HuH-7.5 (cell line): ENCODE results near the gene EMC9.

Source experiments
- DNase-seq: peaks from one replicate; pipeline ENCODE4 v3.0.0; 2011; ENCODE audit warnings: low spot score

The EMC9 gene

DNA sequence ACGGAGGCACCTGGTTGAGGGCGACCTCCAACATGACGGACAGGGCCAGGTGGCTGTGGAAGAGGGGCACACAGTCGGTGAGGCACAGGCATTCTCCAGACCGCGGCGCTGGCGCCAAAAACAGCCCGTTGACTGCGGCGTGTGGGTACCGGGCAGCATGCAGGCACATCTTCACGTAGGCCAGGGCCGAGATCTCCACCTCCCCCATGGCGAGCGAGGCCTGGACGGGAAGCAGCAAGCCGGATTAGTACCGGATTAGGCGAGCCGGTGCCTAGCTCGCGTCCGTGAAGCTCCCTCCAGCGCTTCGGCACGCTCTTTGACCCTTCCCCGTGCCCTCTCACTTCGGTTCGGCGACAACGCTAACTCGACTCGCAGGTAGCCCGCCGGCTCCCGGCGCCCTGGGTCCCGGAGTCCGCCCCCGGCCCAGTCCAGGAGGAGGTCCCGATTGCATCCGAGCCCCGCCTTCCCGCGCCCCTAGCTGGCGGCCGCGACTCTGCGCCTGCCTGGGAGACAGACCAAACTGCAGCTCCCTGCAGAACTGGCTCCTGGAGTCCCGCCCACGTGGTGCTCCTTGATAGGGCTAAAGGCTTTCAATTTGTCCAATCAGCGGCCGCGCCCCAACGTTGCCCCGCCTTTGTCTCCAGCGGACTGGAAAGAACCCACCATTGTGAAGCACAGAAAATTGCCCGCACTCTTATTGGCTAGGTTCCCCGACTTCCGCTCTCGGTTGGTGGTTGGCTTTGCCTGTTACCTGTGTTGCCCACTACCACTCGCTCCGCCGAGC is at the start of gene EMC9:
EMC9 (minus strand) TSS at position 495 of the 784 bp plus-strand sequence; CDS start at position 208, 287 bp downstream.
- DNase-seq: peak; percentile 98

- no peak for DNase-seq
Measured at GRCh38 chr14:24190416-24190815, 49.0 kb upstream of the EMC9 start.

- DNase-seq: no peak
Measured at GRCh38 chr14:24189460-24189859, 48.1 kb upstream of the EMC9 start.

DNA sequence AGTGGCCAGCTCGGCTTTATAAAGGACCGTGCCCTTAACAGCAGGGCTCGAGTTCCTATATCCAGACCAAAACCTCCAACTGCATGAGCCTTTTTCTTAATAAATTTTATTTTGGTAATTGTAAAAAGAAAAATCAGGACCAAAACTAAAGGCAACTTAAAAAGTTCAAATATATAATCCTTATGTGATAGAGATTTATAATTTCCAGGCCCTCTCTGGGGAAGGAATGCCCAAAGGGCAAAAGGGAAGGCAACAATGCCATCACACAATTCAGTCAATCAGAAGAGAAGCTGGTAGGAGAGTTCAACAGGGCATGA is 47.6 kb upstream of the EMC9 start:
- DNase-seq: no peak

GRCh38 chr14:24188251-24189058 is 47.1 kb upstream of the EMC9 start, which contains the start of gene IPO4:
Gene IPO4 (minus strand): TSS chr14:24188816. CDS start chr14:24188787, 29 bp downstream.
- peak; percentile 98 for DNase-seq

GRCh38 chr14:24187539-24187915 is 46.1 kb upstream of the EMC9 start:
- DNase-seq: no peak

- DNase-seq: no peak
Measured at GRCh38 chr14:24186831-24187538, 45.6 kb upstream of the EMC9 start.

DNA sequence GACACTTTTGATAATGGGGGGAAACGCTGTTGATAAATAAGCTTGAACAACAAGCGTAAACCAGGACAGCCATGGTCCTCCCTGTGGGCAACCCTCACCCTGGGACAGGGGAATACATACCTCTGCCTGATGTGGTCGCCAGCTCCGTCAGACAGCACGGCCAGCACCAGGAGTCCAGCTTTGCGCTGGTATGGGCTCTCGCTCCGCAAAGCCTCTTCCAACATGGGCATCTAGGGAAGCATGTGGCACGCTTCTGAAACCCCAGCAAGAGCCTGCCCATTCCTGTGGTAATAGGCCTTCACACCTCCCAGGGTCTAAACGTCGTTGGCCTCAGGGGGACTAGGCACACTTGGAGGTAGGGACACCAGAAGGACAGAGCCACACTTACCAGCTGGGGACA is 44.4 kb upstream of the EMC9 start:
- no peak for DNase-seq

- DNase-seq: no peak
Measured at GRCh38 chr14:24185026-24185425, 43.6 kb upstream of the EMC9 start.

DNA sequence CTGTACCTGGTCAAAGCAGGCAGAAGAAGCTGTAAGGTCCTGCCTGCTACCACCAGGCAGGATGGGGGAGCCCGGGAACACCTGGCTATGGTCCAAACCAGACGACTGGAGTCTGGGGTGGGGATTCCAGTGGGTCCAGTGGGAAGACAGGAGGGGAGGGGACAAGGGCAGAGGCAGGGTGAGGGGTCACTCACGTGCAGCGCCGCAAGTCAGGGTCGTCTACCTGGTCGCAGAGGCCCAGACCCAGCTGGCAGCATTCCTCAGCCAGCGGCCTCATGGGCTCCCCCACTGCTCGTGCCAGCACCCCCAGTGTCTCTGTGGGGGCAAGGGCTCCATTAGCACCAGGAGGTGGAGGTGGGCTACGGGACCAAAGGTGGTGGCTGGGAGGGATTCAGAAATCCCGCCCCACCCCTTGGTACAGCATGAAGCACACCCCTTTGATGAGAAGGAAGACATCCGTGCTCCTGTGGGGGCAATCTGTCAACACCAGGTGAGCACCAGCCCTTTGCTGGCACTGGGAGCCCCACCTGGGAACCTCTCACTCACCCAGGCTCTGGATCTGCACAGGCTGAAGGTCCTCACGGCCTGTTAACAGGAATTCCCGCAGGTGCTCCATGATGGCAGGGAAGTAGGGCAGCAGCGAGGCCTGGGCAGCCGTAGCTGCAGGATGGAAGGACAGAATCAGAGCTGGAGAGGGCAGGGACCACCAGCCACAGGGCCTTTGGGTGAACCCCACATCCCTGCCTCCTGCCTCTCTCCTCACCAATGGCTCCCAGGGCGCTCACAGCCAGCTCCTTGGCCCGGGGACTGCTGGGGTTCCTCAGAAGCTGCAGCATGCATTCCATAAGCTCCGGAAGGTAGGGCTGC is 42.9 kb upstream of the EMC9 start:
- no peak for DNase-seq

DNA sequence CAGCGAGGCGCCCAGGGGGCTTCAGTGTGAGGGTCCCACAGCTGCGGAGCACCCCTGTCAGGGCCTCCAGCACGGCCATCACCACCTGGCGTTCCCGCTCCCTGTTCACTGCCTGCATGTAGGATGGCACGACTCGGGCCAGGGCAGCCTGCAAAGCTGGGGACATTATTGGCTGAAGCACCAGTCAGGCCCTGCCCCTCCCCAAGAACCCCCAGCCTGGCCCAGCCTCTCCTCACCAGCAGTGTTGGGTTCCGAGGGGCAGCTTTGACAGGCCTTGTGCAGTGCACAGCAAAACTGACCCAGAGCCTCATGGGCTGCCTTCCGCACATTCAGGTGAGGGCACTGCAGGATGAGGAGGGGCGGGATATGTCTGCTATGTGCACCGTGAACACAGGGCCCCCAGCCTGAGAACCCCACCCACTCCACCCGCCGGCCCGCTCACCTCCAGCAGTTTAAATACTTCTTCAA is 41.7 kb upstream of the EMC9 start:
- DNase-seq: no peak

DNA sequence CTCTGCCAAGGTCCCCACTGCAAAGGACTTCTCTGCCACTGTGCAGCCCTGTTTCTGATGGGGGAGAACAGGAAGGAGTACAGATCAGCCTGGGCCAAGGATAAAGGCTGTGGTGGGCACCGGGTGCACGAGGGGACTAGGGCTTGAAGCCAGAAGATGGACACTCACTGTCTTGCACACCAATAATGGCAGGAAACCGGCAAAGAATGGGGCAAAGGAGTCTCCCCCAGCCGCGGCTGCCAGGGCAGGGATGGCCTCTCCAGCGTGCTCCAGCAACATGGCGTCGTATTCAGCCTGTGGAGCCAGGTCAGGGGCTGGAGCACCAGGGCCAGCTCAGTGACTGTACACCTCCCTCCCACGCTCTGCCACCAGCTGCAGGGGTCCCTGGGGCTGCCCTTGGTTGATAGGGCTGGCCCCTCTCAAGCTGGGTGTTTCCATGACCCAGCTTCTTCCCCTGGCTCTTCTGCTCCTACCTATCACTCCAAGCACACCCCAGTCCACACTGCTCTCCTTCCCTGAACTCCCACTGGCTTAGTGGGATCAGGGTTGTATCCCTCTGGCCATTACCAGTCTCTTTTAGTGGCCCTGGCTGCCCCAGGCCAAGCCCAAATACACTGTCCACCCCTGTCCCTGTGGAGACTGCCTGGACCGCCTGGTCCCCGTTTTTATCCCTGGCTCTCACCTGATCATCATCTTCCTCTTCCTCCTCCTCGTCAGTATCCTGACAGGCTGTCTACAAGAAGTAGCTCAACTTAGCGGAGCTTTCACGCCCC is 40.9 kb upstream of the EMC9 start:
- no peak for DNase-seq

GRCh38 chr14:24181371-24182077 is 40.1 kb upstream of the EMC9 start:
- no peak for DNase-seq

GRCh38 chr14:24179961-24180796 is 38.8 kb upstream of the EMC9 start:
- DNase-seq: no peak

DNA sequence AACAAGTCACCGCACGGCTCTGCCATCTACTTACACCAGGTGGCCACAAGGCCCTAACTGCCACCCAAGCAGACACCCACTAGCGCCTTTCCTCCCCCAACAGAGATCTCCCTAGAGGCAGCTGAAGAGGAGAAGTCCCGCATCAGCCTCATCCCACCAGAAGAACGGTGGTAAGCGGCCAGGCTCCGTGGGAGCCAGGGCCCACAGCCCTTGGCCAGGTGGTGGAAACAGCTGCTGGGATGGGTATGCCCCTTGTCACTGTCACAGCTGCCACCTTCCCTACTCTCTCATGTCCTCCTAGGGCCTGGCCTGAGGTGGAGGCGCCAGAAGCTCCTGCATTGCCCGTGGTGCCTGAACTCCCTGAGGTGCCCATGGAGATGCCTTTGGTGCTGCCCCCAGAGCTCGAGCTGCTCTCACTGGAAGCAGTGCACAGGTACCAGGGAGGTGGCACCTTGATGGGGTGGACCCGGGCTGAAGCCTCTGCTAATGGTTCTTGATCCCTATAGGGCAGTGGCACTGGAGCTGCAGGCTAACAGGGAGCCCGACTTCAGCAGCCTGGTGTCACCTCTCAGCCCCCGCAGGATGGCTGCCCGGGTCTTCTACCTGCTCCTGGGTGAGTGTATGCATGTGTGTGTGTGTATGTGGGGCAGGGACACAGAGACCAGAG is 38.0 kb upstream of the EMC9 start:
- DNase-seq: no peak

DNA sequence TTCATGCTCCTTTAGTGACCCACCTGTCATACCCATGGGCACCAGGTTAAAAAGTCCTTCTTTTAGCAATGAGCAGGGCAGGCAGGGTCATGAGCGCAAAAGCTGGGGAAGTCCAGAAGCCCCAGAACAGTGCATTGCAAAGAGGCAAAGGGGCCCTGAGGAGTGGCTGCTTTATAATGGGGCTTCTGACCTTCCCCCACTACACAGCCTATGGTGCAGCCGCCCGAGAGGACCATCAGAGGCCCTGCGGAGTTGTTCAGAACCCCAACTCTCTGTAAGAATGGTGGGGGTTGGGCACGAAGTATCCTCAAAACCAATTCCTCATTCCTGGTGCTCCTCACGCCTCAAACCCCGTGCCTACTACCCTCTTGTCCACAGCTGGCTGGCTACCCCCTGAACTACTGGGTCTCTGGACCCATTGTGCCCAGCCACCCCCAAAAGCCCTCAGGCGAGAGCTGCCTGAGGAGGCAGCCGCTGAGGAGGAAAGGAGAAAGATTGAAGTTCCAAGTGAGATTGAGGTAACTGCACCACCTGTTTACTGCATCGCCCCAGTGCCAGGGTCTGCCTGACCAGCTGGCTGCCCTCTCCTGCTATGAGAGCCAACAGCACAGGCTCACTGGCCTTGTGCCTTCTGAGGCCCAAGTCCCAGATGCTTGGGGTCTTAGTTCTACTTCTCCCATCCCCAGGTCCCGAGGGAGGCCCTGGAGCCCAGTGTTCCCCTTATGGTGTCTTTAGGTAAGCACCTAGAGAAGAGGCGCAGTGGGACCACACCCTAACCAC is 37.2 kb upstream of the EMC9 start:
- no peak for DNase-seq

- DNase-seq: no peak
Measured at GRCh38 chr14:24177891-24178290, 36.5 kb upstream of the EMC9 start.
